GM12875 (cell line): ENCODE data around the gene GALNT18.

Experiments used
- H3K4me3 ChIP-seq: one replicate; pipeline ENCODE4 v1.5.1; 2011; ENCODE audit warnings: low read depth, low read length, control low read depth
- CTCF ChIP-seq: IDR thresholded peaks from 2 replicates; pipeline ENCODE4 v1.5.1; 2011; ENCODE audit warnings: low read depth, mild to moderate bottlenecking, control low read depth, inconsistent platforms, low read length, moderate library complexity, borderline replicate concordance; ENCODE audit not compliant: insufficient read depth

The GALNT18 gene

GRCh38 chr11:11626128-11626527 is 4.3 kb upstream of the GALNT18 start:
- TF ChIP-seq CTCF, result no peak
- H3K4me3 ChIP-seq, result no peak overlapping the region

- TF ChIP-seq CTCF, result no peak
- H3K4me3 ChIP-seq, result no peak overlapping the region
These were observed 3.1 kb upstream of the GALNT18 start for GRCh38 chr11:11624926-11625325.

- TF ChIP-seq CTCF, result no peak
- no peak overlapping the region for H3K4me3 ChIP-seq
These were observed 2.4 kb upstream of the GALNT18 start for GRCh38 chr11:11624204-11624603.

- no peak for TF ChIP-seq CTCF
These were observed 967 bp upstream of the GALNT18 start for GRCh38 chr11:11622772-11623171.

GRCh38 chr11:11622340-11622706 is 518 bp upstream of the GALNT18 start:
- peak overlapping the region; percentile 1 for H3K4me3 ChIP-seq
- no peak for TF ChIP-seq CTCF

More at GRCh38 chr11:11622772-11623171, 967 bp upstream of the GALNT18 start:
- no peak overlapping the region for H3K4me3 ChIP-seq

- peak overlapping the region; percentile 49 for H3K4me3 ChIP-seq
- TF ChIP-seq CTCF, result peak; percentile 27; the same call in 1 of the 2 replicates
These were observed 758 bp downstream of the GALNT18 start for GRCh38 chr11:11620921-11621572.

- H3K4me3 ChIP-seq, result peak overlapping the region; percentile 49
- TF ChIP-seq CTCF, result no peak
These were observed 1.5 kb downstream of the GALNT18 start for GRCh38 chr11:11620173-11620920.
